HG02938 (cell line): ENCODE measurements around the gene KCNH3.
"Not testable (repeated sequence)": the region's sequence is repeated elsewhere in the genome, so short reads cannot be mapped to it uniquely, and the experiment has no call there.

Experiments
- ATAC-seq: cut with Tn5 transposase; IDR thresholded peaks from one replicate; pipeline ENCODE4 v1.9.1; 2021; ENCODE audit warnings: mild to moderate bottlenecking, moderate library complexity; ENCODE audit not compliant: unreplicated experiment

Gene KCNH3

GRCh38 chr12:49527361-49528130 is 11.3 kb upstream of the KCNH3 start:
- no peak for ATAC-seq

GRCh38 chr12:49529414-49529813 is 9.4 kb upstream of the KCNH3 start:
- ATAC-seq = no peak

- ATAC-seq = no peak
These were observed 7.1 kb upstream of the KCNH3 start for GRCh38 chr12:49531745-49532144.

- no peak for ATAC-seq
These were observed 5.5 kb upstream of the KCNH3 start for GRCh38 chr12:49533331-49533730.

GRCh38 chr12:49534122-49534521 is 4.7 kb upstream of the KCNH3 start:
- not testable (repeated sequence) for ATAC-seq

- no peak for ATAC-seq
These were observed 4.0 kb upstream of the KCNH3 start for GRCh38 chr12:49534731-49535278.

- ATAC-seq = no peak
These were observed 2.8 kb upstream of the KCNH3 start for GRCh38 chr12:49535921-49536525.

- no peak for ATAC-seq
These were observed 2.2 kb upstream of the KCNH3 start for GRCh38 chr12:49536526-49537071.

- ATAC-seq = no peak
These were observed 1.5 kb upstream of the KCNH3 start for GRCh38 chr12:49537231-49537751.

GRCh38 chr12:49537752-49538509 is 899 bp upstream of the KCNH3 start:
- no peak for ATAC-seq

- no peak for ATAC-seq
These were observed 787 bp downstream of the KCNH3 start for GRCh38 chr12:49539406-49540228.

GRCh38 chr12:49540229-49541139 is 1.7 kb downstream of the KCNH3 start:
- no peak for ATAC-seq

- ATAC-seq = no peak
These were observed 2.5 kb downstream of the KCNH3 start for GRCh38 chr12:49541140-49541861.

- no peak for ATAC-seq
These were observed 3.2 kb downstream of the KCNH3 start for GRCh38 chr12:49541911-49542505.

GRCh38 chr12:49542592-49543160 is 3.8 kb downstream of the KCNH3 start:
- ATAC-seq = no peak

- no peak for ATAC-seq
These were observed 4.5 kb downstream of the KCNH3 start for GRCh38 chr12:49543221-49543913.
